K562 (cell line): Measurements from ENCODE around the gene GUCA1A. TPM values are rescaled to one million over a fixed set of nuclear protein-coding genes. Genes with fewer than 3 reads are reported as not detected.

Source experiments
- ATAC-seq: fragments of 200-7000 bp; cut with Tn5 transposase; 3 replicates; pipeline ENCODE4 v1.9.1; 2020; ENCODE audit warnings: moderate library complexity
- BruUV-seq: library from RNA; stranded (reverse); fragments of 400-500 nt; replicated peaks from 2 replicates; lab custom pipeline; 2021; lab: Mats Ljungman, UMichigan
- CTCF ChIA-PET: fragments of 300-600 bp; formaldehyde crosslinking; extraction: SDS; loops from one replicate; lab custom pipeline; 2021; ENCODE audit warnings: low intra/inter-chr PET ratio; lab: Yijun Ruan, JAX
- POLR2A ChIA-PET: fragments of 300-600, 350-650 bp; sonication (Branson Sonifier 250); formaldehyde crosslinking; extraction: SDS; loops from one replicate; lab custom pipeline; 2021; ENCODE audit warnings: antibody characterized with exemption, inconsistent platforms; lab: Yijun Ruan, JAX
- DNase-seq, 4 experiments: peaks; one replicate each; pipeline versions ENCODE4 v3.0.0 to v3.0.0-alpha.2; 2011 to 2018; ENCODE audit warnings: low spot score in 3 of 4, mixed read lengths in 3 of 4; ENCODE audit errors: extremely low read depth in 1 of 4
- FAIRE-seq: peaks from 2 replicates; lab custom pipeline; 2011; peaks lifted over from hg19 to GRCh38; lab: Jason Lieb, UNC
- H2AFZ ChIP-seq: 2 replicates; pipeline ENCODE4 v1.6.0; 2011; ENCODE audit warnings: low read depth, low read length, control low read depth, inconsistent platforms
- H3K27ac ChIP-seq: fragments of 200-600 bp; 3 replicates; pipeline ENCODE4 v1.8.0; 2011; ENCODE audit warnings: low read depth, mild to moderate bottlenecking, control low read depth, inconsistent platforms, low read length, moderate library complexity, mixed read lengths; ENCODE audit errors: extremely low read depth
- H3K27me3 ChIP-seq, 2 experiments: fragments of 300-600 bp in 1 of 2; 2 replicates in 1 of 2; 3 replicates in 1 of 2; pipeline versions ENCODE4 v1.6.0 to v1.8.0; 2011; ENCODE audit warnings: inconsistent platforms in 2 of 2, low read length in 2 of 2, mild to moderate bottlenecking in 1 of 2, mixed read lengths in 1 of 2, moderate library complexity in 1 of 2; ENCODE audit not compliant: control insufficient read depth in 2 of 2, insufficient read depth in 2 of 2
- H3K36me3 ChIP-seq: fragments of 300-600 bp; 3 replicates; pipeline ENCODE4 v1.8.0; 2011; ENCODE audit warnings: mild to moderate bottlenecking, low read length, inconsistent platforms; ENCODE audit not compliant: control insufficient read depth, insufficient read depth
- H3K4me1 ChIP-seq, 2 experiments: fragments of 200-600 bp in 1 of 2; replicated peaks in 1 of 2; 2 replicates in 1 of 2; 3 replicates in 1 of 2; pipeline versions ENCODE4 v1.5.1 to v1.8.0; 2011; ENCODE audit warnings: inconsistent platforms in 2 of 2, low read length in 2 of 2, mild to moderate bottlenecking in 1 of 2, mixed read lengths in 1 of 2, moderate library complexity in 1 of 2; ENCODE audit not compliant: control insufficient read depth in 2 of 2, insufficient read depth in 2 of 2
- H3K4me2 ChIP-seq: 2 replicates; pipeline ENCODE4 v1.6.1; 2011; ENCODE audit warnings: low read length, control low read depth, inconsistent platforms, mixed read lengths; ENCODE audit not compliant: insufficient read depth
- H3K4me3 ChIP-seq: fragments of 200-600 bp; sonication (generic), shearing (Covaris generic); 2 replicates; pipeline ENCODE4 v1.5.1; 2016; ENCODE audit warnings: control low read depth, inconsistent platforms
- H3K79me2 ChIP-seq: fragments of 200-600 bp; 3 replicates; pipeline ENCODE4 v1.8.0; 2011; ENCODE audit warnings: low read length, inconsistent platforms; ENCODE audit not compliant: control insufficient read depth, insufficient read depth
- H3K9ac ChIP-seq, 2 experiments: 2 replicates each; pipeline versions ENCODE4 v1.6.0 to v1.6.1; 2011; ENCODE audit warnings: low read depth in 2 of 2, low read length in 2 of 2, control low read depth in 1 of 2, inconsistent platforms in 1 of 2, mild to moderate bottlenecking in 1 of 2, mixed read lengths in 1 of 2; ENCODE audit not compliant: insufficient read depth in 1 of 2
- H3K9me1 ChIP-seq: one replicate; pipeline ENCODE4 v1.6.0; 2011; ENCODE audit warnings: inconsistent platforms, mild to moderate bottlenecking, low read length, moderate library complexity; ENCODE audit not compliant: control insufficient read depth, insufficient read depth
- H3K9me3 ChIP-seq: replicated peaks from 2 replicates; pipeline ENCODE4 v1.5.1; 2011; ENCODE audit warnings: low read depth, low read length, inconsistent platforms; ENCODE audit not compliant: control insufficient read depth, insufficient read depth
- H4K20me1 ChIP-seq: replicated peaks from 2 replicates; pipeline ENCODE4 v1.6.1; 2011; ENCODE audit warnings: low read length, inconsistent platforms, mixed read lengths; ENCODE audit not compliant: control insufficient read depth, insufficient read depth
- HDAC1 ChIP-seq, 2 experiments: fragments of 450-650 bp; IDR thresholded peaks; 2 replicates each; pipeline ENCODE4 v1.6.1; 2016 to 2017; ENCODE audit warnings: inconsistent platforms in 1 of 2, mild to moderate bottlenecking in 1 of 2, moderate library complexity in 1 of 2
- KAT7 ChIP-seq: sonication (generic); formaldehyde crosslinking; IDR thresholded peaks from 2 replicates; pipeline ENCODE4 v1.8.0; 2022; ENCODE audit warnings: missing genetic modification reagents, mild to moderate bottlenecking, borderline replicate concordance
- KAT8 ChIP-seq: fragments of 450-650 bp; IDR thresholded peaks from 2 replicates; pipeline ENCODE4 v1.6.1; 2016; ENCODE audit warnings: low read depth, mild to moderate bottlenecking
- MCM3 ChIP-seq: fragments of 450-650 bp; IDR thresholded peaks from 2 replicates; pipeline ENCODE4 v1.6.1; 2016
- NR1H2 ChIP-seq: sonication (generic); formaldehyde crosslinking; IDR thresholded peaks from 2 replicates; pipeline ENCODE4 v1.4.0; 2020; ENCODE audit warnings: mild to moderate bottlenecking, missing genetic modification reagents
- RBM17 ChIP-seq: fragments of 200-400 bp; formaldehyde crosslinking; IDR thresholded peaks from 2 replicates; pipeline ENCODE4 v1.6.1; 2017; ENCODE audit warnings: low read depth, mild to moderate bottlenecking, low read length, borderline replicate concordance
- RBM39 ChIP-seq: fragments of 200-400 bp; formaldehyde crosslinking; optimal IDR thresholded peaks from 2 replicates; pipeline ENCODE3; 2018; ENCODE audit warnings: low read depth, low read length
- SIX5 ChIP-seq, 2 experiments: IDR thresholded peaks; 2 replicates each; pipeline ENCODE4 v1.6.1; 2011; ENCODE audit warnings: low read length in 2 of 2, borderline replicate concordance in 1 of 2, low read depth in 1 of 2, mild to moderate bottlenecking in 1 of 2, moderate library complexity in 1 of 2; ENCODE audit not compliant: insufficient read depth in 1 of 2
- ZBTB33 ChIP-seq: sonication (generic); formaldehyde crosslinking; IDR thresholded peaks from 2 replicates; pipeline ENCODE4 v1.8.1; 2023; ENCODE audit warnings: mild to moderate bottlenecking, missing genetic modification reagents
- ZBTB9 ChIP-seq: fragments of 450-650 bp; formaldehyde crosslinking; IDR thresholded peaks from 2 replicates; pipeline ENCODE4 v1.4.0; 2020; ENCODE audit warnings: mild to moderate bottlenecking, moderate library complexity
- ZNF121 ChIP-seq: sonication (generic); formaldehyde crosslinking; conservative IDR thresholded peaks from 2 replicates; pipeline ENCODE4 v1.8.0; 2022; ENCODE audit warnings: missing genetic modification reagents
- ZNF134 ChIP-seq: fragments of 250-450 bp; sonication (Bioruptor Pico); conservative IDR thresholded peaks from 2 replicates; pipeline ENCODE4 v1.4.0; 2020
- WGBS: fragments of 100-300 bp; shearing (Covaris generic); methylation state at CpG from one replicate; pipeline ENCODE4 v1.1.6; 2016; ENCODE audit warnings: low coverage, mixed read lengths; ENCODE audit not compliant: insufficient coverage; ENCODE audit errors: missing lambda C conversion rate; 5-methylcytosine and 5-hydroxymethylcytosine counted together
- in situ Hi-C: fragments of 300-500 bp; cut with MboI; formaldehyde crosslinking; loops from 4 replicates; pipeline ENCODE4 v1.15.0; 2018; ENCODE audit warnings: inconsistent platforms, mixed read lengths
- intact Hi-C: fragments of 100-400 bp; cut with micrococcal nuclease; formaldehyde crosslinking; loops from 2 replicates; pipeline ENCODE4 v1.14.2; 2022
- polyA plus RNA-seq, 8 experiments: library from polyadenylated mRNA; depleted of rRNA in 4 of 8; stranded (reverse) in 5 of 8; unstranded in 3 of 8; fragments of >200 nt; fragmentation: Nextera tagmentation in 2 of 8; fragmentation: Illumina TruSeq in 1 of 8; extraction: Ambion mirVana in 2 of 8; extraction: Trizol in 1 of 8; gene quantifications; 2 replicates each; pipeline versions ENCODE4 v1.2.1 to v1.2.3, GENCODE V29; 2011 to 2014; ENCODE audit warnings: inconsistent platforms in 1 of 8, missing spikeins in 1 of 8
- total RNA-seq, 7 experiments: library from RNA; depleted of rRNA in 6 of 7; stranded (reverse); fragments of >200 nt in 6 of 7; fragmentation: Illumina TruSeq in 2 of 7; extraction: Trizol in 2 of 7; gene quantifications; 2 replicates each; pipeline versions ENCODE4 v1.2.1 to v1.2.3, GENCODE V29; 2011 to 2021; ENCODE audit warnings: low replicate concordance in 1 of 7

Gene GUCA1A
- total and polyA plus RNA-seq, 9 of the 15 experiments (the other 6 are each of a cell fraction or from before 2014, with no cell fraction given): not detected

GRCh38 chr6:42179261-42179944, 6.2 kb downstream of the GUCA1A start (continued):
- TF ChIP-seq ZBTB33 (CRISPR knock-in tag) (peak; percentile 57; the same call in 1 of the 2 replicates), KAT7 (CRISPR knock-in tag) (0 out of 2 replicates have a peak, but pooled peaks have one; percentile 25)
- TF ChIP-seq, all 486 proteins: peak for 5

GRCh38 chr6:42179945-42180313, 6.8 kb downstream of the GUCA1A start:
- Histone ChIP-seq H2AFZ (no peak overlapping the region), H3K27me3 (no peaks in the 10 kb centered on the region), H3K27ac (no peak overlapping the region), H3K9me3 (no peaks in the 10 kb centered on the region), H3K36me3 (no peaks in the 10 kb centered on the region), H3K4me1 (peaks cover 4 to 24% of the 10 kb centered on the region in 2 experiments; a peak in 4 of 5 replicates), H3K79me2 (no peaks in the 10 kb centered on the region), H4K20me1 (no peaks in the 10 kb centered on the region), H3K4me2 (no peak overlapping the region), H3K4me3 (no peak overlapping the region), H3K9me1 (no peaks in the 10 kb centered on the region), H3K9ac (no peak overlapping the region)
- WGBS: 8% methylated on average over 3 of the region's 3 CpGs
- no TSS peak for BruUV-seq
- intact Hi-C loops (no loop called here), in situ Hi-C loops (no loop called here)
- no peak for TF ChIP-seq ZNF121 (CRISPR knock-in tag)
- TF ChIP-seq SIX5 (IDR thresholded peaks at IDR 0.05; ENCODE audit: borderline replicate concordance in 1 of 2, insufficient read depth in 1 of 2, low read depth in 1 of 2, low read length in 2 of 2): no peak
- TF ChIP-seq ZNF134: no peak
- no peak for TF ChIP-seq RBM17
- TF ChIP-seq MCM3: no peak
- no peak for TF ChIP-seq HDAC1 (IDR thresholded peaks at IDR 0.05)
- no peak for TF ChIP-seq RBM39
- no peak for TF ChIP-seq NR1H2 (CRISPR knock-in tag)
- TF ChIP-seq KAT8: no peak
- TF ChIP-seq ZBTB9 (CRISPR knock-in tag): no peak
- ChIA-PET CTCF (no interaction called here), POLR2A (interaction anchor here (0.8 to 1.3 kb wide), 4 partner anchors 8 to 393 kb away, joined by 3 to 5 read pairs (median 4); partner anchors contain the start of gene TOMM6)
- no peak for DNase-seq
- no peak for FAIRE-seq
- ATAC-seq: no peak
